ENCODE data around the gene TTPAL. TPM values are rescaled to one million over a fixed set of nuclear protein-coding genes. Genes with fewer than 3 reads are reported as not detected.

Gene TTPAL
- total and polyA plus RNA-seq, 10 donors = 3.5 to 16.3 (median 11.8) TPM

GRCh38 chr20:44532259-44532980 lies 56.7 kb downstream of the TTPAL start:
- Histone ChIP-seq H3K4me1 (peaks cover 0 to 37% (median 15%) of the 10 kb centered on the region in 6 donors), H3K4me3 (peak overlapping the region; percentile 63 to 92 (median 70)), H3K27me3 (replicated peaks in 1 of 7) (no peaks in the 10 kb centered on the region), H3K9me3 (no peaks in the 10 kb centered on the region), H3K27ac (peak overlapping the region in 7 of 8 donors; percentile 68 to 81 (median 77)), H3K36me3 (no peaks in the 10 kb centered on the region)
- intact Hi-C loops (cut with DNase I; ENCODE audit: low total_unique reads) = no loop called here
- no peak for TF ChIP-seq POLR2A (IDR thresholded peaks at IDR 0.05)
- WGBS, 5 donors = 33 to 47% (median 37%) methylated on average over 11 of the region's 11 CpGs
- no peak for DNase-seq

DNA sequence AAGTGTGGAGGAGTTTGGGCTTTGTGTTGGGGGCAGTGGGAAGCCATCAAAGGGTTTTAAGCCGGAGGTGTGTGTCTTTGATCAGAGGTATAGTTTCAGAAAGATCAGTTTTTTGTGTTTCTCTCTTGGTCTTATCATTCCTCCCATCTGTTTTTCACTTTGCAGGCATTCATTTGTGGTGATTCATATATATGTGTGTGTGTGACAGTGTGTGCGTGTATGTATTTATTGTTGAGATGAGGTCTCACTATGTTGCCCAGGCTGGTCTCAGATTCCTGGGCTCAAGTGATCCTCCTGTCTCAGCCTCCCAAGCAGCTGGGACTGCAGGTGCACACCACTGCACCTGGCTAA lies 57.3 kb downstream of the TTPAL start:
- intact Hi-C loops (cut with DNase I; ENCODE audit: low total_unique reads) = no loop called here
- peaks cover 0 to 37% (median 15%) of the 10 kb centered on the region in 6 donors for H3K4me1 ChIP-seq
- no peak for DNase-seq
- 67 to 78% (median 76%) methylated on average over 2 of the region's 2 CpGs for WGBS, 5 donors
- no peaks in the 10 kb centered on the region for H3K27me3 ChIP-seq (replicated peaks in 1 of 7)
- no peaks in the 10 kb centered on the region for H3K9me3 ChIP-seq
- H3K4me3 ChIP-seq = peak overlapping the region in 2 of 8 donors; percentile 72 to 82
- no peaks in the 10 kb centered on the region for H3K36me3 ChIP-seq
- TF ChIP-seq POLR2AphosphoS5 (IDR thresholded peaks at IDR 0.05) = no peak
- H3K27ac ChIP-seq = peak overlapping the region in 3 of 8 donors; percentile 9 to 77 (median 70)

DNA sequence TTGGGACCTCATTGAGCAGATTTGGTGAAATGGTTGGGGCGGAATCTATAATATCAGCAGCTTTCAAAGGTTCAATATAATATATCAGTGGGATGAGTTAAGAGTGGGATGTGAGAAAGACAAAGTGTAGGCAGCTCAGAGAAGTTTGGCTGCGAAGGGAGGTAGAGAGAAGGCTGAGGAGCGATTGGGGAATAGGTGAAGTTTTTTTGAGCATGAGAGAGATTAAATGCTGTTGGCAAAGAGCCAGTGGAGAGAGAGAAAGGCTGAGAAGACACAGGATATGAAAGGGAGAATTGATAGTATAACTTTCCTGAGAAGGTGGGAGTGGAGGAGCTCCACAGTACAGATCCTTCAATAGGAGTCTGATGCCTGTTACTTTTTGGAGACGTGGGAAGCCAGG lies 58.3 kb downstream of the TTPAL start:
- Histone ChIP-seq H3K9me3 (no peaks in the 10 kb centered on the region), H3K27ac (no peak overlapping the region), H3K4me3 (no peak overlapping the region), H3K36me3 (no peaks in the 10 kb centered on the region), H3K27me3 (replicated peaks in 1 of 7) (no peaks in the 10 kb centered on the region), H3K4me1 (peaks cover 0 to 41% (median 15%) of the 10 kb centered on the region in 6 donors)
- intact Hi-C loops (cut with DNase I; ENCODE audit: low total_unique reads) = no loop called here
- WGBS, 5 donors = 73 to 89% (median 85%) methylated on average over 4 of the region's 4 CpGs
- no peak for DNase-seq
- TF ChIP-seq CTCF (IDR thresholded peaks at IDR 0.05 in 8 of 11, conservative IDR thresholded peaks at IDR 0.05 in 3 of 11) (no peak), POLR2A (IDR thresholded peaks at IDR 0.05) (no peak), POLR2AphosphoS5 (IDR thresholded peaks at IDR 0.05) (no peak)

DNA sequence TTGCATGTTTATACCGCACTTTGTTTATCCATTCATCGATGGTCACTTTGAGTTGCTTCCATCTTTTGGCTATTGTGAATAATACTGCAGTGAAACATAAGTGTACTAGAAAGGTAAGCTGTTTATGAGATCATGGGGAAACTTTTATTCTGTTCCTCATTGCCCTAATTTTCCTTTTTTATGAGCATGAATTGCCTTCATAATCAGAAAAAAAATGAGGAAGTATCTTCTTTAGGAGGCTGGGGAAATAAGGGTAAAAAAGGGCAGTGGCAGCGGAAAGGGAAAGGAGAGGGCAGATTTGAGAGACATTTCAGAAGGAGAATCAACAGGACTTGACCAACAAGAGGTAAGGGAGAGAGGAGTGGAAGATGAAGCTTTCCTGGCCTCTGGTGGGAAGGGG lies 60.5 kb downstream of the TTPAL start:
- intact Hi-C loops (cut with DNase I; ENCODE audit: low total_unique reads) = no loop called here
- Histone ChIP-seq H3K27ac (no peak overlapping the region), H3K27me3 (replicated peaks in 1 of 7) (no peaks in the 10 kb centered on the region), H3K4me3 (no peak overlapping the region), H3K4me1 (peaks cover 0 to 45% (median 13%) of the 10 kb centered on the region in 6 donors), H3K36me3 (no peaks in the 10 kb centered on the region), H3K9me3 (no peaks in the 10 kb centered on the region)
- TF ChIP-seq CTCF (IDR thresholded peaks at IDR 0.05 in 8 of 11, conservative IDR thresholded peaks at IDR 0.05 in 3 of 11) = no peak
- TF ChIP-seq POLR2A (IDR thresholded peaks at IDR 0.05) = no peak
- no peak for TF ChIP-seq POLR2AphosphoS5 (IDR thresholded peaks at IDR 0.05)
- WGBS, 5 donors = 78 to 92% (median 89%) methylated on average over 3 of the region's 3 CpGs
- DNase-seq = no peak

DNA sequence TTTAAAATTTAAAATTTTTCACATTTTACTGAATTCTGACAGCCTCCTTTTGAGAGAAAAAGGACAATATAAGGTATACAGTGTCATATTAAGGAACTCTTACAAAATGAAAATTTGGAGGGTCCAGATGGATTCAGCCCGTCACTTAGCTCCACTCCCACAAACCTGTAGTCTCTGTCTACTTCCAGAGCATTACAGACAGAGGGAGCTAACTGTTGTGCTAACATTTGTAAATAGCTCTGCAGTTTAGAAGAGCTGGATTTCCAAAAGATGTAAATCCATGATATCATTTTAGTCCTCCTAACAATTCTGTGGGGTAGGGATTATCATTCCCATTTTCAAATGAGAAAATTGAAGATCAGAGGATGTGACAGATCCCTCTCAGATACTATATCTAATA lies 62.3 kb downstream of the TTPAL start:
- TF ChIP-seq POLR2A (IDR thresholded peaks at IDR 0.05) (no peak), CTCF (IDR thresholded peaks at IDR 0.05 in 8 of 11, conservative IDR thresholded peaks at IDR 0.05 in 3 of 11) (no peak), POLR2AphosphoS5 (IDR thresholded peaks at IDR 0.05) (no peak)
- Histone ChIP-seq H3K4me3 (no peak overlapping the region), H3K27ac (no peak overlapping the region), H3K36me3 (no peaks in the 10 kb centered on the region), H3K9me3 (no peaks in the 10 kb centered on the region), H3K27me3 (replicated peaks in 1 of 7) (no peaks in the 10 kb centered on the region), H3K4me1 (peaks cover 0 to 40% (median 6%) of the 10 kb centered on the region in 6 donors)
- 77 to 88% (median 82%) methylated on average over 1 of the region's 1 CpG for WGBS, 5 donors
- no peak for DNase-seq
- intact Hi-C loops (cut with DNase I; ENCODE audit: low total_unique reads) = no loop called here

All from spleen (tissue), 11 donors.